ENCODE measurements around the gene HP.
"Not testable (repeated sequence)": the region's sequence is repeated elsewhere in the genome, so short reads cannot be mapped to it uniquely, and the experiment has no call there.

HP gene

DNA sequence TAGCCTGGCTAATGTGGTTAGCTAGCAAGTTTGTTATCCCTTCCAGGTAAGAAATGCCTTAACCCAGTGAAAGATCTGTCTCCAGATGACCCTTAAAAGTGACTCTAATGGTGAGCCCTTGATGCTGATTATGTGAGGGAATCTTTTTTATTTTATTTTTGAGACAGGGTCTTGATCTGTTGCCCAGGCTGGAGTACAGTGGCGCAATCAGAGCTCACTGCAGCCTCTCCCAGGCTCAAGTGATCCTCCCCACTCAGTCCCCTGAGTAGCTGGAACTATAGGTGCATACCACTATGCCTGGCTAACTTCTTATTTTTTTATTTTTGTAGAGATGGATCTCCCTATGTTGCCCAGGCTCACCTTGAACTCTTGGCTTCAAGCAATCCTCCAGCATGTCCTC lies 10.8 kb upstream of the HP start:
- DNase-seq: no peak

DNA sequence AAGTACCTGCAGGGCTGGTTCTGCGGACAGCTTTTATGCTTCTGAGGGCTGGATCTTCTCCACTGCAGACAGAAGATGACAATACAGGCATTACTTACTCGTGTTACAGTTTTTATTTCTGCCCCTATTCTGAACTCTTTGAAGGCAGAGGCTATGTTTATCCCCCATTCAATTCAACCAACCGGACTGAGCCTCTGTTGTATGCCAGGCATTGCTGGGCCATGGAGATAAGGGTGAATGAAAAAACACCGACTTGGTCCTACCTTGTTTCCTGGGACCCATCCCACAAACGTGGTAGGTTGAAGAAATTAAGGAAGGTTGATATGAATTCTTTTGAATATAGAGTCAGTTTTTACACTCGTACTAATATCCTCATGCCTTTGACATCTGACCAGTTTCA lies 10.0 kb upstream of the HP start:
- DNase-seq: no peak

DNA sequence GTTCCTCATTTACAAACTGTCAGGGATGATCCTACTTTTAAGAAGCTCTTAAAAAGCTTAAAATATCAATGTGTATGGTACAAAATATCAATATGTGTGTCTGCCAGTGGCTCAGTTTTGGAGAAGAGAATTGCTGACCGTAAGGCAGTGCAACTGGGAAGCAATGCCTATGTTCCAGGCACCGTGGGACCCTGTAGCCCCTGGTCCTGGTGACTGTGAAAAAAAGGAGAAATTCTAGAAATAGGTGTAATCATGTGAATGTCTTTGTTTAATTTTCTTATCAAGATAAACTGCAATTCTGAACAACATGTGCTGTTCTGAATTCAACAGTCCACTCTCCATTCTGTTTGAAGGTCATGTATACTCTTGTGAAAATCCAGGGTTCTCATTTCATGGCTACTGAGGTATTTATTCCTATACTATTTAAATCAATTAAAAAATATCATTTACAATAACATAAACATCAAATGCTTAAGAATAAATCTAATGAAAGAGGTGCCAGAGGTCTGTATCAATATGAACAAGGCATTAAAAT lies 9.4 kb upstream of the HP start:
- DNase-seq: no peak

DNA sequence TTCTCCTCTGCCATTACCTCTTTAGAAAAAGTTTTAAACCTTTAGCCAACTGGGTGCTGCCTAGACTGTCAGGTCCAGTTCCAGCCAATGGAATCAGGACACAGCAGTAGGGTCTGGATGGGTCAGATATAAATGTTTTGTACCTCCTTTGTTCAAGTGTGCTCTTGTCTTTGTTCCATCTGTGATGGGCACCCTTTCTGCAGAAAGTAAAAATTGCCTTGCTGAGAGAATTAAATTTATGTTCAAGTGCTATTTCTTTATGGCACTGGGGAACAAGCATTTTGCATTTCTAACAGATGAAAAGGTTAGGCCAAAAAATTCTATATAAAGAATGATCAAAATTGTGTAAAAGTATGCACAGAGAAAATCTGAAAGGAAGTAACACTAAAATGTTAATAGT lies 5.2 kb upstream of the HP start:
- no peak for DNase-seq

DNA sequence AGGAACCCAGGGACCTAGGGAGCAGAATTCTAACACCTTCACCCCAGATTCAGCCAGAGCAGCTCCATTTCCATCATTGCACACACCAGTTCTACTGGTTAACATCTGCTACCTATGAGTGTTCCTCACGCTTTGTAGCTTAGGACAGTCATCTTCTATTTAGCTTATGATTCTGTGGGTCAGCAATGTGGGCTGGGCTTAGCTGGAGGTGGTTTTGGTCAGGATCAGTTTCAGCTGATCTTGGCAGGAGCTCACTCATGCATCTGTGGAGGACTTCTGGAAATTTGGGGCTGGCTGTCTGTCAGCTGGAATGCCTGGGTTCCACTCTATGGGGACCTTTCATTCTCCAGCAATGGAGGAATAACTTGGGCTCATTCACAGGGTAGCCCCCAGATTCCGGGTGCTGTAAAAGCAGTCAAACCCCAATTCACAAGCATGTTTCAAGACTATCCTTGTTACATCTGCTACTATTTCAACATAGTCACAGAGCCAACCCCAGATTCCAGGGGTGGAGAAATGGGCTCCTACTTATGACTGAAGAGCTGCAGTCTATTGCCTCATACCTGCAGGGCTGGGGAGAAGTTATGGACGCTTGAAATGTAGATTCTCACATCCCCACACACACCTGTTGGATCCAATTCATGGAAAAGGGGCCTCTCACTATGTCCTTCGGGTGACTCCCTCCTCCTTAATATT lies 3.4 kb upstream of the HP start:
- DNase-seq: no peak

DNA sequence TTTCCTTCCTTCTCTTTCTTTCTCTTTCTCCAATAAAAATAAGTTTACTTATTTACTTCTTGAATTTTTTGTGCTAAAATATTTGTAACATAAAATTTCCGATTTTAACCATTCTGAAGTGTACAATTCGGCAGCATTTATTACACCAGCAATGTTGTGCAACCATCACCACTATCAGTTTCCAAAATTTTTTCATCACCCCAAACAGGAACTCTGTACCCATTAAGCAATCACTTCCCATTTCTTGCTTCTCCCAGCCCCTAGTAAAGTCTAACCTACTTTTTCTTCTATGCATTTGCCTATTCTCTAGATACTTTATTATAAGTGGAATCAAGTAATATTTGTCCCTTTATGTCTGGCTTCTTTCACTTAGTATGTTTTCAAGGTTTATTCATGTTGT lies 2.5 kb upstream of the HP start:
- no peak for DNase-seq

DNA sequence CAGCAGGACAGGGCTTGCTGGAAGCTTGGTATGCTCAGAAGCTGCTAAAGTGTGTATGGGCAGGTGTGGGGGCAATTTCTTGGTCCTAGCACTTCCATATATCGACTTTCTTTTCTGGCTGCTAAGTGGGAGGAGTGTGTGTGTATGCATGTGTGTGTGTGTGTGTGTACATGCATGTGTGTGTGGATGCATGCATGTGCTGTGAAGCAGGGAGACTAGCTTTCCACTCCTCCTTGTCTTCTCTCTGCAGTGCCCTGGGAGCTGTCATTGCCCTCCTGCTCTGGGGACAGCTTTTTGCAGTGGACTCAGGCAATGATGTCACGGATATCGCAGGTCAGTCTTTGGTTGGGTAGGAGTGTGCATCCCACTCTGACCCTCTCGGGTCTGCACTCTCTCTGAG lies 1.6 kb downstream of the HP start:
- no peak for DNase-seq

DNA sequence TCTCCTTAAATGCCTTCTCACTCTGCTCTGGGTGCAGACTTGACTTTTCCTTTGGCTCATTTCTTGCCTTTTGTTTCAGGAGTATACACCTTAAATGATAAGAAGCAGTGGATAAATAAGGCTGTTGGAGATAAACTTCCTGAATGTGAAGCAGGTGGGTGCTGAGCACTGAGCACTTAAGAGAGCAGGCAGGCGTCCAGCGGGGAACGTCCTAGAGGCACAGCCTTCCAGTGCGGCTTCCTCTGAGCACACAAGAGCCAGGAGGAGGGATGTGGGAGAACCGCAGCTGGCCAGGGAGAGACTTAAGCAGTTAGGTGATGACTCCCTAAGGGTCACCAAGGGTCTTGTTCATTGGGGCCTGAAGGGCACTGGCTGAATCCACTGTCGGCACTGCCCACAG lies 3.0 kb downstream of the HP start:
- DNase-seq: not testable (repeated sequence)

DNA sequence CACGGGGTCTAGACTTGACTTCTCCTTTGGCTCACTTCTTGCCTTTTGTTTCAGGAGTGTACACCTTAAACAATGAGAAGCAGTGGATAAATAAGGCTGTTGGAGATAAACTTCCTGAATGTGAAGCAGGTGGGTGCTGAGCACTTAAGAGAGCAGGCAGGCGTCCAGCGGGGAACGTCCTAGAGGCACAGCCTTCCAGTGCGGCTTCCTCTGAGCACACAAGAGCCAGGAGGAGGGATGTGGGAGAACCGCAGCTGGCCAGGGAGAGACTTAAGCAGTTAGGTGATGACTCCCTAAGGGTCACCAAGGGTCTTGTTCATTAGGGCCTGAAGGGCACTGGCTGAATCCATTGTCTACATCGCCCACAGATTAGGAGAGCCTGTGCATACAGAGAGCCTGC lies 4.8 kb downstream of the HP start:
- DNase-seq: not testable (repeated sequence)

DNA sequence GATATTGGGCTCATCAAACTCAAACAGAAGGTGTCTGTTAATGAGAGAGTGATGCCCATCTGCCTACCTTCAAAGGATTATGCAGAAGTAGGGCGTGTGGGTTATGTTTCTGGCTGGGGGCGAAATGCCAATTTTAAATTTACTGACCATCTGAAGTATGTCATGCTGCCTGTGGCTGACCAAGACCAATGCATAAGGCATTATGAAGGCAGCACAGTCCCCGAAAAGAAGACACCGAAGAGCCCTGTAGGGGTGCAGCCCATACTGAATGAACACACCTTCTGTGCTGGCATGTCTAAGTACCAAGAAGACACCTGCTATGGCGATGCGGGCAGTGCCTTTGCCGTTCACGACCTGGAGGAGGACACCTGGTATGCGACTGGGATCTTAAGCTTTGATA lies 6.1 kb downstream of the HP start:
- DNase-seq: no peak

DNA sequence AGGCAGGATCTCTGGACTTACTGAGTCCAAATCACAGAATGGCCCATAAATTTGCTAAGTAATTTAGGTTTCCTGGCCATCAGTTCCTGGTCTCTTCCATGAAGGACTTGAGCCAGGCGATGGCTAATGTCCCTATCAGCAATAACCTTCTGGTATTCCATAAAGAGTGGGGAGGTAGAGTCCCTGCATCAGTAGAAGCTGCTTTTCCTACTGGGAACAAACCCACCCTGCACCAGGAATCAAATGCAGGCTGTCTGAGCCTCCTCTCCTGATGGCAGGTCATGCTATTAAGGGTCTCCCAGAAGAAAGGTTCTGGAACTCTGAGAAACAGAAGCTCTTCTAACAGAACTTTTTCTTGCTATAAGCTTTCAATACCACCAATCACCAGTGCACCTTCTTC lies 7.3 kb downstream of the HP start:
- no peak for DNase-seq

DNA sequence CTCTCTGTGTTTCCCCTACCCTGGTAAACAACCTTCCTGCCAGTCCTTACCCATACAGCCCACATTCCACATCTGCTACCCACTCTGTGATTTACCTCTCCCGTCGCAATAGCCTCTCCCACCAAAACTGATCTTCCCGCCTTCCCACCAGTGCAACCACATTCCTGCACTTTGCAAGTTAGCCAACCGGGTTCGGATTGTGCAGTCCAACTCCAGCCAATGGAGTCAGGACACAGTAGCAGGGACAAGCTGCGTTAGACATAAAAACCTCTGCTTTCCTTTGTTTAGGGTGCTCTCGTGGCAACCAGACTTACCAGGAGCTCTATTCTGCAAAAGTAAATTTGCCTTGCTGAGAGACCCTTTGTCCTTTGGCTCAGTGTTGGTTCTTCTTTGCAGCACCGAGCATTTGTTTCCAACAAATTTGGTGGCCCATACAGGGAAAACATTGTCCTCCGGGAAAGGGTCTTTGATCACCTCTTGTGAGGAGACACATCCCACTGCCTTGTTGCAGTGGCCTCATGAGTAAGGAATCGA lies 10.1 kb downstream of the HP start:
- DNase-seq: no peak

DNA sequence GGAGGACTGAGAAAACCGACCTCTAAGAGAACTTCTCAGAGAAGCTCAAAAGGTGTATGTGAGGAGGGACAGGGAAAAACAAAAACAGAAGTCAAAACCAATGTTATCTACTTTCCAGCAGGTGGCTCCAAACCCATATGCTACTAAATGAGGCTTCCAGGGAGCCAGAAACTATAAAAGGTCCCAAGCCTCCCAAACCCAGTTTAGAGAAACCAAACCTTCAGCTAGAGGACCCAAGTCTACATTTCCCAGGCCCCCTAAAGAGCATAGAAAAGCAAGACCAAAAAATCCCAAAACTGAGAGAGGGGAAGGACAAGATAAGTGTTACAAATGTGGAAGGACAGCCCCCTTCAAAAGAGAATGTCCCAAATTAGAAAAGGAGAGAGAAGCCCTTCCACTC lies 12.4 kb downstream of the HP start:
- DNase-seq: no peak

DNA sequence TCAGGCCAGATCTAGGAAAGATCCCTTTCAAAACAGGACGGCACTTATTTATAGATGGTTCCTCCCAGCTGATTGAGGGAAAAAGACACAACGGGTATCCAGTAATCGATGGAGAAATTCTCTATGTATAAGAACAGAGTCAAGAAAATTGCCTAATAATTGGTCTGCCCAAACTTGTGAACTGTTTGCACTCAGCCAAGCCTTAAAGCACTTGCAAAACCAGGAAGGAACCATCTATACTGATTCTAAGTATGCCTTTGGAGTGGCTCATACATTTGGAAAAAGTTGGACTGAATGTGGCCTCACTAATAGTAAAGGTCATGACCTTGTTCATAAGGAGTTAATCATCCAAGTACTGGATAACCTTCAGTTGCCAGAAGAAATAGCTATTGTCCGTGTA lies 14.6 kb downstream of the HP start:
- DNase-seq: no peak

DNA sequence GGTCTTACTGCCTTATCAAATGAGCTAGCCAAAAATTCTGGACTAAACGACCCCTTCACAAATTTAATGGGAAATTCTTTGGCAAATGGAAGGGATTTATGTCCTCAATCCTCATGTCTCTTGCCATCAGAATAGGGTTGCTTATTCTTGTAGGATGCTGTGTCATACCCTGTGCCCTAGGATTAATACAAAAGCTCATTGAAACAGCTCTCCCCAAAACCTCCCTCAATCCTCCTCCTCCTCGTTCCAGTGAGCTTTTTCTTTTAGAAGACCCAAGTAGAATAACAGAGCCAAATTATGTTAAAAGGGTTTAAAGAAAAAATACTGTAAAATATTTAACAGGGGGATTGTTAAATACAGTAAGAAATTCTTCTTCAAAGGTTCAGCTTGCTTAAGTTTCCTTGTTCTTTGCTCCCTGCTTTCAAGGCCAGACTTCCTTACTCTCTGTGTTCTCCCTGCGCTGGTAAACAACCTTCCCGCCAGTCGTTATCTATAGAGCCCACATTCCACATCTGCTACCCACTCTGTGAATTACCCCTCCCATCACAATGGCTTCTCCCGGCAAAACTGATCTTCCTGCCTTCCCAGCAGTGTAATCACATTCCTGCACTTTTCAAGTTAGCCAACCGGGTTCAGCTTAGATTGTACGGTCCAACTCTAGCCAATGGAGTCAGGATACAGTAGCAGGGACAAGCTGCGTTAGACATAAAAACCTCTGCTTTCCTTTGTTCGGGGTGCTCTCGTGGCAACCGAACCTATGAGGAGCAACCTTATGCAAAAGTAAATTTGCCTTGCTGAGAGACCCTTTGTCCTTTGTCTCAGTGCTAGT lies 18.4 kb downstream of the HP start:
- no peak for DNase-seq

DNA sequence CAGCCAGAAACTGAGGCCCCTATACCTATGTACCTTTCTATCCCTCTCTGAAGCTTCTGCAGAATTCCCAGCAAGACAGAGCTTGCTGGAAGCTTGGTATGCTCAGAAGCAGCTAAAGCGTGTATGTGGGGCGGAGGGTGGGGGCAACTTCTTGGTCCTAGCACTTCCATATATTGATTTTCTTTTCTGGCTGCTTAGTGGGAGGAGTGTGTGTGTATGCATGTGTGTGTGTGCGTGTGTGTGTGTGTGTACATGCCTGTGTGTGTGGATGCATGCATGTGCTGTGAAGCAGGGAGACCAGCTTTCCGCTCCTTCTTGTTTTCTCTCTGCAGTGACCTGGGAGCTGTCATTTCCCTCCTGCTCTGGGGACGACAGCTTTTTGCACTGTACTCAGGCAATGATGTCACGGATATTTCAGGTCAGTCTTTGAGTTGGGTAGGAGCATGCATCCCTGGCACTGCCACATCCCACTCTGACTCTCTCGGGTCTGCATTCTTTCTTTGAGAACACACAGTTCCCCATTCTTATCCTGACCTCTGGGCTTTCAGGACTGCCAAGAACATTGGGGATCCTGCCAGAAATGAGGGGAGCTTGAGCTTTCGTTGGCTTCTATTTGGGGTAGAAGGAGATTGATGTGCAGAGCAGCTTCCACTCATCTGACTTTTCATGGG lies 19.4 kb downstream of the HP start:
- DNase-seq: no peak

DNA sequence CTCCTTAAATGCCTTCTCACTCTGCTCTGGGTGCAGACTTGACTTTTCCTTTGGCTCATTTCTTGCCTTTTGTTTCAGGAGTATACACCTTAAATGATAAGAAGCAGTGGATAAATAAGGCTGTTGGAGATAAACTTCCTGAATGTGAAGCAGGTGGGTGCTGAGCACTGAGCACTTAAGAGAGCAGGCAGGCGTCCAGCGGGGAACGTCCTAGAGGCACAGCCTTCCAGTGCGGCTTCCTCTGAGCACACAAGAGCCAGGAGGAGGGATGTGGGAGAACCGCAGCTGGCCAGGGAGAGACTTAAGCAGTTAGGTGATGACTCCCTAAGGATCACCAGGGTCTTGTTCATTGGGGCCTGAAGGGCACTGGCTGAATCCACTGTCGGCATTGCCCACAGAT lies 20.8 kb downstream of the HP start:
- DNase-seq: not testable (repeated sequence)

DNA sequence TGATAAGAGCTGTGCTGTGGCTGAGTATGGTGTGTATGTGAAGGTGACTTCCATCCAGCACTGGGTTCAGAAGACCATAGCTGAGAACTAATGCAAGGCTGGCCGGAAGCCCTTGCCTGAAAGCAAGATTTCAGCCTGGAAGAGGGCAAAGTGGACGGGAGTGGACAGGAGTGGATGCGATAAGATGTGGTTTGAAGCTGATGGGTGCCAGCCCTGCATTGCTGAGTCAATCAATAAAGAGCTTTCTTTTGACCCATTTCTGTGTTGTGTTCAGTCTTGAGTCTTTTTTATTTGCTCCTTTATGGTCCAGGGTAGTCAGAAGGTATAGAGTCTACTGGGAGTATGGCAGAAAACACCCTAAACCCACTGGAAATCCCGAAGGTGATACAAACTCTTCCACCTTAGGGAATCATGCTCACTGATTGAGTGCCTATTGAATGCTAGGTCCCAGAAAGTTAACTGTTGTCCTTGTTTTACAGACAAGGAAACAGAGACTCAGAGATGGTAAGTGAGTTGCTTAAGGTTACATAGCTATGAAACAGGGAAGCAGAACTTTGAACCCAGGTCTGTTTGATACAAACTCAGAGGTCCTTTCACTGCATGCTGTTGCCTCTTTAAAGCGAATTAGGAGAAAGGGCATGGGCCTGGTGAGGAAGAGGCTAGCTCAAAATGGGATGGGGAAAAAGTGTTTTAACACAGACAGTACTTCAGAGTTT lies 22.8 kb downstream of the HP start:
- not testable (repeated sequence) for DNase-seq

DNA sequence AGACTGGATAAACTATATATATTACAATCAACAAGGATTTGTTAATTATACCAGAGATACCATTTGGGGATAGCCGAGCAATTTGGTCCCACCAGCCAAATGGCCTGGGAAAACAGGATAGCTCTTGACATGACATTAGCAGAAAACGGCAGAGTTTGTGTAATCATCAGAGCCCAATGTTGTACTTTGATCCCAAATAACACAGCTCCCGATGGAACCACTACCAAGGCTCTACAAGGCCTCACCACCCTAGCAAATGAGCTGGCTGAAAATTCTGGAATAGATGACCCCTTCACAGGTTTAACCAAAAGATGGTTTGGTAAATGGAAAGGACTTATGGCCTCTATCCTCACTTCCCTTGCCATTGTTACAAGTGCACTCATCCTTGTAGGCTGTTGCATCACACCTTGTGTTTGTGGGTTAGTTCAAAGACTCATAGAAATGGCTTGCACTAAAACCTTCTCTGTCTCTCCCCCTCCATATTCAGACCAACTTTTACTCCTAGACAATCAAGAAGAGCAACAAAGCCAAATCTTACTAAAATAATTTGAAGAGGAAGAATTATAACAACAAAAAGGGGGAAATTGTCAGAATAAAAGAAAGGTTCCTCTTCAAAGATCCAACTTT lies 29.6 kb downstream of the HP start:
- no peak for DNase-seq

DNA sequence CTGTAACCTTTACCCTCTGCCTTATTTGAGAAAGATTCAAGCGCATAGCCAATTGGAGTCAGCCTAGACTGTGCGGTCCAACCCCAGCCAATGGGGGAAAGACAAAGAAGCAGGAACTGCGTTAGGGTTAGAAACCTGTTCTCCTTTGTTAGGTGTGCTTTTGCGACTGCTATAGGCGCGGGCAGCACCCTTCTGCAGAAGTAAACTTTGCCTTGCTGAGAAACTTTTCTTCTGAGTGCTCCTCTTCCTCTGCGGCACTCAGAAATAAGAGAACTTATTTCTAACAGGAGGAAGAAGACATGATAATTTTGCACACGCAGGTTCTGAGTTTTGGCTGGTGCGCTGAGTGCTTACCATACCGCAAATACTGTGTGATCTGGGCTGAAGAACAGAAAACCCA lies 30.1 kb downstream of the HP start:
- DNase-seq: no peak

DNA sequence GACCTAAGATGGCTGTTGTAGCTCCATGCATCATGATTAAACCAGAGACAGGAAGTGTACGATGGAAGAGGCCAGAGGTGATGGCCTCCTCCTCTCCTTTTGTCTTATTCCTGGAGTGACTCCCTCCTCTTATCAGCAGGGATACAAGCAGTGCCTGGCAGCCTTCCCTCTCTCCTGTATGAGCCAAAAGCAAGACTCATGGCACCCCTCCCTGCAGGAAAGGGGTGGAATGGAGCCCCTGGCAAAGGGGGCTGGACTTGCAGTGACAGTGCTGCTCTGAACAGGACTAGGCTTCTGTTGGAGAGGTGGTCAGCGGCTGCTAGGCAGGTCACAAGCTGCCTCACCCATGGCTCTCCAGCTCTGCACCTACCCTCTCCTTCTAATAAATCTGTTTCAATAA lies 30.7 kb downstream of the HP start:
- no peak for DNase-seq

DNA sequence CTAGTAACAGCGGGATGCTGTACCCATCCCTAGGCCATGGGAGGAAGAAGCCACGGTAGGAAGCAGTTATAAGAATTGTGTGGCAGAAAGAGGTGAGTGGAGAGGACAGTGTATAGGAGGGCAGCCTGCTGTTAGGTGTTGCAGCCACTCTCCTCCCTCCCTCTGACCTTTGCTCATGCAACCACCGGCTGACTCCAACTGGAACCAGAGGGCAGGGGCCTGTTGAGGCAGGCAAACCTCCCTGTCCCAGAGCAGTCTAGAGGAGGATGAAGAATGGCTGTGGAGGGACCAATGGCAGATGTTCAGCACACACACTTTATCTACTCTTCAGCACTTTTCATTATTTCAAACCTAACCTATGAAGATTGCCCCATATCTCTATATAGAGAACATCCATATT lies 36.9 kb downstream of the HP start:
- DNase-seq: no peak
